ENCODE data around the gene KRT23. TPM values are rescaled to one million over a fixed set of nuclear protein-coding genes. Genes with fewer than 3 reads are reported as not detected.

Gene KRT23
- total and polyA plus RNA-seq, 9 of the 15 experiments (the other 6 are each of a cell fraction or from before 2014, with no cell fraction given): not detected

DNA sequence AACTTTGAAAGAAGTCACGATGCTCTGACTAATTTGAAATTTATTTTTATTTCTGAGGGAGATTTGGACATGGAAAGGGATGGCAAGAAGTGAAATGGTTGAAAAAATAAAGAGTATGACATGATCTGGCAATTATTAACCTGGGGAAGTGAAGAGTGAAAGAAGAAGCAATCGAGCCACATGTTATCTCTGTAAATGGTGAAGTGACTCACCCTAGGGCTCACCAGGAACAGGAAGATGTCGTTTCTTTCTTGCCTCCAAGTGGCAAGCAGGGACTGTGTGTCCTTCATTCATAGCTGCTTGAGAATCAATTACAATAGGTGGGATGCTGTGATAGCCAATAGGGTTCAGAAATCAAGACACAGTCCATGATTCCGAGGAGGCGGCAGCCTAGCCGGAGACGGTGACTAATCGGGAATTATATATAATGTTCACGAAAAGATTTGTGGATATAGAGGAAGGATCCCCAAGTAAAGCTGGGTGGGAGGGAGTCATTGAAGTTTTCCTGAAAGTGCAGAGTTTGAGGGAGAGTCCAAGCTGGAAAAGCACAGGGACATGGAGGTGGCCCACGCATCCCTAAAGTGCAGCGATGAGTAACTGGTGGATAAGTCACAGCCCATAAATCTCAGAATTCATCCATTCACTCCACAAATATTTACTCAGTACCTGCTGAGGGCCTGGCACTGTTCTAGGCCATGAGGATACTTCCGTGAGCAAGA lies 34.2 kb downstream of the KRT23 start (continued):
- TF ChIP-seq, protein P1, sequence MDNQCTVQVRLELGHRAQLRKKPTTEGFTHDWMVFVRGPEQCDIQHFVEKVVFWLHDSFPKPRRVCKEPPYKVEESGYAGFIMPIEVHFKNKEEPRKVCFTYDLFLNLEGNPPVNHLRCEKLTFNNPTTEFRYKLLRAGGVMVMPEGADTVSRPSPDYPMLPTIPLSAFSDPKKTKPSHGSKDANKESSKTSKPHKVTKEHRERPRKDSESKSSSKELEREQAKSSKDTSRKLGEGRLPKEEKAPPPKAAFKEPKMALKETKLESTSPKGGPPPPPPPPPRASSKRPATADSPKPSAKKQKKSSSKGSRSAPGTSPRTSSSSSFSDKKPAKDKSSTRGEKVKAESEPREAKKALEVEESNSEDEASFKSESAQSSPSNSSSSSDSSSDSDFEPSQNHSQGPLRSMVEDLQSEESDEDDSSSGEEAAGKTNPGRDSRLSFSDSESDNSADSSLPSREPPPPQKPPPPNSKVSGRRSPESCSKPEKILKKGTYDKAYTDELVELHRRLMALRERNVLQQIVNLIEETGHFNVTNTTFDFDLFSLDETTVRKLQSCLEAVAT (IDR thresholded peaks at IDR 0.05): no peak
- TF ChIP-seq, protein P2, sequence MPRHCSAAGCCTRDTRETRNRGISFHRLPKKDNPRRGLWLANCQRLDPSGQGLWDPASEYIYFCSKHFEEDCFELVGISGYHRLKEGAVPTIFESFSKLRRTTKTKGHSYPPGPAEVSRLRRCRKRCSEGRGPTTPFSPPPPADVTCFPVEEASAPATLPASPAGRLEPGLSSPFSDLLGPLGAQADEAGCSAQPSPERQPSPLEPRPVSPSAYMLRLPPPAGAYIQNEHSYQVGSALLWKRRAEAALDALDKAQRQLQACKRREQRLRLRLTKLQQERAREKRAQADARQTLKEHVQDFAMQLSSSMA (CRISPR knock-in tag; IDR thresholded peaks at IDR 0.05): no peak
- peak; percentile 8 for TF ChIP-seq MEIS2 (IDR thresholded peaks at IDR 0.05; ENCODE audit: partially characterized antibody)
- peak; percentile 81 for TF ChIP-seq JUND (IDR thresholded peaks at IDR 0.05; ENCODE audit: borderline replicate concordance, low read depth, low read length)
- peak; percentile 82 for TF ChIP-seq JUND (tag; IDR thresholded peaks at IDR 0.05; ENCODE audit: borderline replicate concordance, low read depth, low read length)
- no peak for TF ChIP-seq NELFE (IDR thresholded peaks at IDR 0.05; ENCODE audit: insufficient read depth, insufficient read length)
- TF ChIP-seq, protein P3, sequence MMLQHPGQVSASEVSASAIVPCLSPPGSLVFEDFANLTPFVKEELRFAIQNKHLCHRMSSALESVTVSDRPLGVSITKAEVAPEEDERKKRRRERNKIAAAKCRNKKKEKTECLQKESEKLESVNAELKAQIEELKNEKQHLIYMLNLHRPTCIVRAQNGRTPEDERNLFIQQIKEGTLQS (IDR thresholded peaks at IDR 0.05): peak; percentile 77
- TF ChIP-seq, protein P3 (CRISPR knock-in tag; conservative IDR thresholded peaks at IDR 0.05): no peak
- 0 out of 2 replicates have a peak, but pooled peaks have one; percentile 22 for TF ChIP-seq L3MBTL2 (IDR thresholded peaks at IDR 0.05)
- no peak for TF ChIP-seq ARHGAP35 (IDR thresholded peaks at IDR 0.05; ENCODE audit: partially characterized antibody)
- TF ChIP-seq MEF2D (tag; conservative IDR thresholded peaks at IDR 0.05; ENCODE audit: low read depth): no peak
- TF ChIP-seq SMARCE1 (IDR thresholded peaks at IDR 0.05): 0 out of 2 replicates have a peak, but pooled peaks have one; percentile 17
- TF ChIP-seq HOXB6 (CRISPR knock-in tag; IDR thresholded peaks at IDR 0.05; ENCODE audit: borderline replicate concordance): no peak

Data from K562 (cell line).